ENCODE measurements around the gene PIRT.

The PIRT gene

GRCh38 chr17:10787306-10788045 is 50.4 kb downstream of the PIRT start:
- no peak for DNase-seq (ENCODE audit: low spot score)

DNA sequence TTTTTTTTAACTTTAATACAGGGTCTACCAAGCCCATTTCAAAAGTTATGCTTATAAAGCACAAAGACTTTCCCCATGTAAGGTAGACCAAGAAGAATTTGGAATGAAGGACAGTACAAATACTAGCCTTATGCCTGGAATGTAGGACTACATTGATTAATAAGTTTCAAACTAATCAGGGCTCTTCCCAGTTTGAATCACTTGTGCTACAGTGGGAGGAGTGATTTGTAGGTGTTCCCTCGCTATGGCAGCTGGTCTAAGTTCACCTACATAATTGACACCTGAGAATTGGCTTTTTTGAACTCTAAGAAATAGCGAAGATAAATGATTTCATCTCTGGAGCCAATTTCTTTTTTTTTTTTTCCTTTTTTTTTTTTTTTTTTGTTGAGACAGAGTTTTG is 52.6 kb downstream of the PIRT start:
- no peak for DNase-seq (ENCODE audit: low spot score)

DNA sequence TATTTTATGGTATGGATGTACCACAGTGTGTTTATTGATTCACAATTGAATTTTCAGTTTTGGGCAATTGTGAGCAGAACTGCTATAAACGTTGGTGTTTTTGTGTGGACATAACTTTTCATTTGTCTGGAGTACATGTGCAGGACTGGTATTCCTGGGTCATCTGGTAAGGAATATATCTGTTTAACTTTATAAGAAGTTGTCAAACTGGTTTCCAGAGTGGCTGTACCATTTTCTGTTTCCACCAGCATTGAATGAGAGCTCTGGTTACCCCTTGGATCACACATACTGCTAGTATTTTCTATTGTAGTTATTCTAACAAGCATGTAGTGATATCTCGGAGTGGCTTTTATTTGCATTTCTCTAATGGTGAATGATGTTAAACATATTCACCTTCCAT is 58.3 kb downstream of the PIRT start:
- DNase-seq (ENCODE audit: low spot score), result no peak

GRCh38 chr17:10777890-10778289 is 60.0 kb downstream of the PIRT start:
- no peak for DNase-seq (ENCODE audit: low spot score)

DNA sequence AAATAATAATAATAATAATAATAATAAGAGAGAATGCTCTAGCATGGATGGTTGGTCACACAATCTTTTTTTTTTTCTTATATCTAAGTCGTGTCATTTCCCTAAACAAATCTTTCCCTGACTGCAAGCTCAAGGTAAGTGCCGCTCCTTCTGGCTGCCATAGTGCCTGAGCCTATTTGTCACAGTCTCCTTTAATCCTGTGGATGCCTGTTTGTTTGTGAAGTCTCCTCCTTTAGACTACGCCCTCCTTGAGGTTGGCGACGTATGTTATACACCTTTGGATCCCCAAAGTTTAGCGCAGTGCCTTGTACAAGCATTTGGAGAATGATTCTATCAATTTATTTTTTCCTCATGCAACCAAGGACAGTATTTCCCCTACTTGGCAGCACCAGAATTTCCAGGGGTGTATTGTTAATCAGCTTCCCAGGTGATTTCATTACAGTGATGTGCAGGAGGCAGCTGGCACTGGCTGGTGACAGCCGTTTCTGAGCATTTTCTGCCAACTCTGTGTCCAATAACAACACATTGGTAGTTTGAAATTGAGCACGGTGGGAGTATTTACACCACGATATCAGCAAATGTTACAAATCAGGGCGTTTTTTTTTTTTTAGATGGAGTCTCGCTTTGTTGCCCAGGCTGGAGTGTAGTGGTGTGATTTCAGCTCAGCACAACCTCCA is 60.6 kb downstream of the PIRT start:
- no peak for DNase-seq (ENCODE audit: low spot score)

DNA sequence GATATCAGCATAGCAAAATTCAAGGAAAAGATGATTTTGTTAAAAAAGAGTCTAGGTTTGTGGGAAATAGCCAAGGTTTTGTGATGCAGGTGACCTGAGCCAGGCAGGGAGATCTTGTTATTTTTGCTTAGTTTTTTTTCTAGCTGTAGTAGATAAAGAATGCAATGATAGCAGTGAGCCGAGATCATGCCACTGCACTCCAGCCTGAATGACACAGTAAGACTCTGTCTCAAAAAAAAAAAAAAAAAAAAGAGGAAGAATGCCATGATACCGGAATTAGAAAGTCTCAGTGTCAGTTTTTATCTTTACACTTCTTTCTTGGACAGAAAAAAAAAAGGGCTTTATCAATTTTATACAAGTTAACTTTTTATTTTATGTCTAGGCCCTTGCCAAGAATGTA is 61.5 kb downstream of the PIRT start:
- no peak for DNase-seq (ENCODE audit: low spot score)

DNA sequence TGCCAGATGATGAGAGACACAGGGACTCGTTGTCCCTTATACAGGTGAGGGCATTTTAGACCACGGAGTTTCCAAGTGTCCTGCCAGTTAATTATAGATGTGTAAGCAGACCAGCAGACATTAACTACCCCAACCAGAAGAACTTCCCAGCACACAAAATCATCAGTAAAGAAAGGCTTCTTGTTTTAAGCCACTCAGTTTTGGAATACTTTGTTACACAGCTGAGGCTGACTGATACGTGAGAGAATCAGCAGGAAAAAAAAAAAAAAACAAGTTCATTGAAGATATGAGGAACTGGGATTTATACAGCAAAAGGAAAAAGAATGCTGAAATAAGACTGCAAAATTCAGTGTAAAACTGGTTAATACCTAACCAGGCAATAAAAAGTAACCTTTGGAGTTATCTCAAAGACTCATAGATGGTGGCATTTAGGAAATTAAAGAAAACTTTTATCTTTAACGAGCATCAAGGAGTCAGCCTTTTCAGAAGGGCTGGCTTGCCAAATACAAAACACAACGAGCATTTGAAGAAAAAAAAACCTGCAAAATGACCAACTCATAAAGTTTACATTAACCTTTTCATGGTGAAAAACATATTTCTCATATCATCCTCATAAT is 62.0 kb downstream of the PIRT start:
- DNase-seq (ENCODE audit: low spot score), result no peak

GRCh38 chr17:10775058-10775457 is 62.8 kb downstream of the PIRT start:
- no peak for DNase-seq (ENCODE audit: low spot score)

GRCh38 chr17:10773391-10773790 is 64.5 kb downstream of the PIRT start:
- no peak for DNase-seq (ENCODE audit: low spot score)
